GM19463 (cell line): ENCODE results near the gene MLANA.
A peak's percentile ranks its signal among the peaks of the same experiment; 100 is the strongest.
"Not testable (repeated sequence)": the region's sequence is repeated elsewhere in the genome, so short reads cannot be mapped to it uniquely, and the experiment has no call there.

Experiments used
- ATAC-seq: cut with Tn5 transposase; IDR thresholded peaks from one replicate; pipeline ENCODE4 v1.9.1; 2021; ENCODE audit warnings: mild to moderate bottlenecking, moderate library complexity; ENCODE audit not compliant: unreplicated experiment

Gene MLANA

GRCh38 chr9:5869315-5870019 lies 21.2 kb upstream of the MLANA start:
- ATAC-seq = no peak

GRCh38 chr9:5870020-5870339 lies 20.7 kb upstream of the MLANA start:
- no peak for ATAC-seq

GRCh38 chr9:5870691-5871090 lies 20.0 kb upstream of the MLANA start:
- no peak for ATAC-seq

- no peak for ATAC-seq
Measured at GRCh38 chr9:5871785-5872184, 18.9 kb upstream of the MLANA start.

GRCh38 chr9:5872511-5872910 lies 18.2 kb upstream of the MLANA start:
- ATAC-seq = no peak

GRCh38 chr9:5873439-5873838 lies 17.2 kb upstream of the MLANA start:
- no peak for ATAC-seq

GRCh38 chr9:5874048-5874447 lies 16.6 kb upstream of the MLANA start:
- ATAC-seq = no peak

- no peak for ATAC-seq
Measured at GRCh38 chr9:5876026-5876425, 14.7 kb upstream of the MLANA start.

- no peak for ATAC-seq
Measured at GRCh38 chr9:5876711-5877110, 14.0 kb upstream of the MLANA start.

- no peak for ATAC-seq
Measured at GRCh38 chr9:5879419-5880181, 11.1 kb upstream of the MLANA start.

- not testable (repeated sequence) for ATAC-seq
Measured at GRCh38 chr9:5882244-5883012, 8.3 kb upstream of the MLANA start.

- no peak for ATAC-seq
Measured at GRCh38 chr9:5884191-5884590, 6.5 kb upstream of the MLANA start.

- peak; percentile 95 for ATAC-seq
Measured at GRCh38 chr9:5886114-5886939, 4.4 kb upstream of the MLANA start.

- no peak for ATAC-seq
Measured at GRCh38 chr9:5892456-5893133, 1.9 kb downstream of the MLANA start.

GRCh38 chr9:5893134-5893505 lies 2.4 kb downstream of the MLANA start:
- ATAC-seq = no peak

- no peak for ATAC-seq
Measured at GRCh38 chr9:5893591-5894236, 3.0 kb downstream of the MLANA start.

GRCh38 chr9:5894237-5894959 lies 3.7 kb downstream of the MLANA start:
- ATAC-seq = no peak

- no peak for ATAC-seq
Measured at GRCh38 chr9:5895782-5896181, 5.1 kb downstream of the MLANA start.

- no peak for ATAC-seq
Measured at GRCh38 chr9:5896863-5897262, 6.2 kb downstream of the MLANA start.
